WTC11 (cell line): ENCODE results near the gene BRD1. TPM values are rescaled to one million over a fixed set of nuclear protein-coding genes. Genes with fewer than 3 reads are reported as not detected.

Experiments
- ATAC-seq: fragments of 200-7000 bp; cut with Tn5 transposase; 2 replicates; pipeline ENCODE4 v1.10.0; 2021; ENCODE audit warnings: mild to moderate bottlenecking, moderate library complexity
- CTCF ChIA-PET: fragments of 300-600 bp; sonication (Branson Sonifier 250); formaldehyde crosslinking; loops from one replicate; lab custom pipeline; 2021; ENCODE audit warnings: antibody characterized with exemption; lab: Charles Lee
- POLR2A ChIA-PET: fragments of 350-600 bp; sonication (Branson Sonifier 250); formaldehyde crosslinking; loops from one replicate; lab custom pipeline; 2021; ENCODE audit warnings: antibody characterized with exemption; lab: Charles Lee
- DNase-seq: peaks from one replicate; pipeline ENCODE4 v3.0.0; 2021; ENCODE audit warnings: low spot score
- H3K27ac Mint-ChIP-seq: 2 replicates; pipeline ENCODE4 v1.8.0; 2021; ENCODE audit warnings: mixed read lengths
- H3K27me3 Mint-ChIP-seq: 2 replicates; pipeline ENCODE4 v1.8.0; 2021; ENCODE audit warnings: low read depth, mild to moderate bottlenecking, moderate library complexity, mixed read lengths
- H3K36me3 Mint-ChIP-seq: 2 replicates; pipeline ENCODE4 v1.8.0; 2021; ENCODE audit warnings: mixed read lengths
- H3K4me1 Mint-ChIP-seq: 2 replicates; pipeline ENCODE4 v1.8.0; 2022; ENCODE audit warnings: mixed read lengths
- H3K4me3 Mint-ChIP-seq: 2 replicates; pipeline ENCODE4 v1.8.0; 2021; ENCODE audit warnings: mild to moderate bottlenecking, moderate library complexity, mixed read lengths
- H3K9me3 Mint-ChIP-seq: 2 replicates; pipeline ENCODE4 v1.8.0; 2021; ENCODE audit warnings: mixed read lengths
- FOXP1 ChIP-seq: sonication (generic); formaldehyde crosslinking; IDR thresholded peaks from 2 replicates; pipeline ENCODE4 v1.8.0; 2022; ENCODE audit warnings: missing genetic modification reagents, mild to moderate bottlenecking, moderate library complexity, borderline replicate concordance
- RORB ChIP-seq: fragments of 250-450 bp; sonication (Bioruptor Pico); IDR thresholded peaks from 2 replicates; pipeline ENCODE4 v1.9.0; 2021; ENCODE audit warnings: mild to moderate bottlenecking
- SP1 ChIP-seq: sonication (generic); formaldehyde crosslinking; conservative IDR thresholded peaks from 2 replicates; pipeline ENCODE4 v1.8.1; 2022; ENCODE audit warnings: missing genetic modification reagents
- ZNF121 ChIP-seq: sonication (generic); formaldehyde crosslinking; IDR thresholded peaks from 2 replicates; pipeline ENCODE4 v1.8.0; 2023; ENCODE audit warnings: missing genetic modification reagents
- ZNF263 ChIP-seq: sonication (generic); formaldehyde crosslinking; IDR thresholded peaks from 2 replicates; pipeline ENCODE4 v1.8.1; 2022; ENCODE audit warnings: low read depth, mild to moderate bottlenecking, moderate library complexity, missing genetic modification reagents
- total RNA-seq: library from RNA; stranded (reverse); gene quantifications from 3 replicates; pipeline ENCODE4 v1.2.3, GENCODE V29; 2021
- TF ChIP-seq, protein P1 (sequence below): sonication (generic); formaldehyde crosslinking; IDR thresholded peaks from 2 replicates; pipeline ENCODE4 v1.8.1; 2023; ENCODE audit warnings: mild to moderate bottlenecking, moderate library complexity, missing genetic modification reagents
- TF ChIP-seq, protein P2 (sequence below): sonication (generic); formaldehyde crosslinking; IDR thresholded peaks from 2 replicates; pipeline ENCODE4 v1.8.1; 2022; ENCODE audit warnings: low read depth, missing genetic modification reagents, borderline replicate concordance
- TF ChIP-seq, protein P3 (sequence below): sonication (generic); formaldehyde crosslinking; IDR thresholded peaks from 2 replicates; pipeline ENCODE4 v1.8.0; 2022; ENCODE audit warnings: mild to moderate bottlenecking, missing genetic modification reagents
- TF ChIP-seq, protein P4 (sequence below): sonication (generic); formaldehyde crosslinking; IDR thresholded peaks from 2 replicates; pipeline ENCODE4 v1.8.1; 2022; ENCODE audit warnings: mild to moderate bottlenecking, moderate library complexity, missing genetic modification reagents
- TF ChIP-seq, protein P5 (sequence below): sonication (generic); formaldehyde crosslinking; IDR thresholded peaks from 2 replicates; pipeline ENCODE4 v1.8.1; 2022; ENCODE audit warnings: missing genetic modification reagents, borderline replicate concordance

BRD1 gene
- total RNA-seq, 1 experiment from 2014 or later = 36.6 TPM

DNA sequence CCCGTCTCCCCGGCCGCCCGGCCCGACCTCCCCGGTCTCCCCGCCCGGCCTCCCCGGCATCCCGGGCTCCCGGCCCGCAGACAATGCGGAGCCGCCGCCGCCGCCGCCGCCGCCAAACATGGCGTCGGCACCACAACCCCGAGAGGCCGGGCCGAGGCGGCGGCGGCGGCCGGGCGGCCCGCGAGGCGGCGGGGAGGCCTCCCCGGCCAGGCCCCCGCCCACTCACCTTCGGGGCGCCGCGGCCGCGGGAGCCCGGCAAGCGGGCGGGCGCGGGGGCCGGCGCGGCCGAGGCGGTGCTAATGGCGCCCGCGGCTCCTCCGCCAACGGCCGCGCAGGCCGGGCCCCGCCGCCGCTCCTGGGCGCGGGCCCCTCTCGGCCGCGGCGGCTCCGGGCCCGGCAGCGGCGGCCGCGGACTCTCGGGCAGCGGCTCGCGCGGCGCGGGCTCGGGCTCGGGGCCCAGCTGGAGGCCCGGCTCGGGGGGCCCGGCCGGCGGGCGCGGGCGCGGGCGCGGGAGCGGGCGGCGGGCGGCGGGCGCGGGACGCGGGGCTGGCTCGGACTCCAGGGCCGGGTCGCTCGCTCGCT is 311 bp downstream of the BRD1 start (continued):
- TF ChIP-seq, protein P1, sequence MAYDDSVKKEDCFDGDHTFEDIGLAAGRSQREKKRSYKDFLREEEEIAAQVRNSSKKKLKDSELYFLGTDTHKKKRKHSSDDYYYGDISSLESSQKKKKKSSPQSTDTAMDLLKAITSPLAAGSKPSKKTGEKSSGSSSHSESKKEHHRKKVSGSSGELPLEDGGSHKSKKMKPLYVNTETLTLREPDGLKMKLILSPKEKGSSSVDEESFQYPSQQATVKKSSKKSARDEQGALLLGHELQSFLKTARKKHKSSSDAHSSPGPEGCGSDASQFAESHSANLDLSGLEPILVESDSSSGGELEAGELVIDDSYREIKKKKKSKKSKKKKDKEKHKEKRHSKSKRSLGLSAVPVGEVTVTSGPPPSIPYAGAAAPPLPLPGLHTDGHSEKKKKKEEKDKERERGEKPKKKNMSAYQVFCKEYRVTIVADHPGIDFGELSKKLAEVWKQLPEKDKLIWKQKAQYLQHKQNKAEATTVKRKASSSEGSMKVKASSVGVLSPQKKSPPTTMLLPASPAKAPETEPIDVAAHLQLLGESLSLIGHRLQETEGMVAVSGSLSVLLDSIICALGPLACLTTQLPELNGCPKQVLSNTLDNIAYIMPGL = no peak
- TF ChIP-seq RORB (CRISPR knock-in tag) = no peak
- no peak for TF ChIP-seq ZNF121 (CRISPR knock-in tag)
- TF ChIP-seq ZNF263 = no peak
- TF ChIP-seq, all 79 proteins: peak for 0

DNA sequence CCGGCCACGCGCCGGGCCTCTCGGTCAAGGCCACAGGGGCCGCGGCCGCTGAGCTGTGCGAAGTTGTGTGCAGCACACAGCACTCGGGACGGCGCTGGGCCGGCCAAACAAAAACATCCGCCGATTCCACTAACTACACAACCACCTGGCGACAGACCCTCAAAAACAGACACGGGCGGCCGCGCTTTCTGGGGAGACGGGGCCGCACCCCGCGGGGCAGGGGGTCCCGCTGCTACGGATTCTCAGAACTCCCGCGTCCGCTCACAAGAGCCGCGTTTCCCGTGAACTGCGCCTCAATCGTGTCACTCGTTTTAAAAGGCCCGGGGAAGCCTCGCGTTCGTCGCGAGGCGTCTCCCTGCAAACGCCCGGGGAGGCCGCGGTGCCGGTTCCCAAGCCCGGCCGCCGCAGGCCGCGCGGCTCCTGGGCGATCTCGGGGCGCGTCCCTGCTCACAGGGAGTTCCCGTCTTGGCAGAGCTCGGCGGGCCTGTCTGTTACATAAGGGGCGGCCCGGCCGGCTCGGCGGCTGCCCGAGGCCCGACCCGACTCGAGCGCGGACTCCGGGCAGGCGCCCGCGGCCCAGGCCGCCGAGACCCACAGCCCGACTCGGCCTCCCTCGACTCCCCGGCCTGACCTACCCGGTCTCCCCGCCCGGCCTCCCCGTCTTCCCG is 936 bp downstream of the BRD1 start:
- H3K27ac Mint-ChIP-seq = no peak overlapping the region
- H3K27me3 Mint-ChIP-seq = peaks cover 29% of the 10 kb centered on the region
- peaks cover 24% of the 10 kb centered on the region for H3K9me3 Mint-ChIP-seq
- CTCF ChIA-PET = no interaction called here
- POLR2A ChIA-PET = no interaction called here
- ATAC-seq = no peak
- DNase-seq = no peak
- peaks cover 54% of the 10 kb centered on the region for H3K36me3 Mint-ChIP-seq
- H3K4me1 Mint-ChIP-seq = peaks cover 19% of the 10 kb centered on the region
- peak overlapping the region; percentile 80 for H3K4me3 Mint-ChIP-seq
- TF ChIP-seq, protein P2, sequence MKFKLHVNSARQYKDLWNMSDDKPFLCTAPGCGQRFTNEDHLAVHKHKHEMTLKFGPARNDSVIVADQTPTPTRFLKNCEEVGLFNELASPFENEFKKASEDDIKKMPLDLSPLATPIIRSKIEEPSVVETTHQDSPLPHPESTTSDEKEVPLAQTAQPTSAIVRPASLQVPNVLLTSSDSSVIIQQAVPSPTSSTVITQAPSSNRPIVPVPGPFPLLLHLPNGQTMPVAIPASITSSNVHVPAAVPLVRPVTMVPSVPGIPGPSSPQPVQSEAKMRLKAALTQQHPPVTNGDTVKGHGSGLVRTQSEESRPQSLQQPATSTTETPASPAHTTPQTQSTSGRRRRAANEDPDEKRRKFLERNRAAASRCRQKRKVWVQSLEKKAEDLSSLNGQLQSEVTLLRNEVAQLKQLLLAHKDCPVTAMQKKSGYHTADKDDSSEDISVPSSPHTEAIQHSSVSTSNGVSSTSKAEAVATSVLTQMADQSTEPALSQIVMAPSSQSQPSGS (CRISPR knock-in tag) = no peak
- TF ChIP-seq, protein P3, sequence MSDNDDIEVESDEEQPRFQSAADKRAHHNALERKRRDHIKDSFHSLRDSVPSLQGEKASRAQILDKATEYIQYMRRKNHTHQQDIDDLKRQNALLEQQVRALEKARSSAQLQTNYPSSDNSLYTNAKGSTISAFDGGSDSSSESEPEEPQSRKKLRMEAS (CRISPR knock-in tag) = peak; percentile 37; the same call in 1 of the 2 replicates
- TF ChIP-seq, protein P4, sequence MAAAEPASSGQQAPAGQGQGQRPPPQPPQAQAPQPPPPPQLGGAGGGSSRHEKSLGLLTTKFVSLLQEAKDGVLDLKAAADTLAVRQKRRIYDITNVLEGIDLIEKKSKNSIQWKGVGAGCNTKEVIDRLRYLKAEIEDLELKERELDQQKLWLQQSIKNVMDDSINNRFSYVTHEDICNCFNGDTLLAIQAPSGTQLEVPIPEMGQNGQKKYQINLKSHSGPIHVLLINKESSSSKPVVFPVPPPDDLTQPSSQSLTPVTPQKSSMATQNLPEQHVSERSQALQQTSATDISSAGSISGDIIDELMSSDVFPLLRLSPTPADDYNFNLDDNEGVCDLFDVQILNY = 0 out of 2 replicates have a peak, but pooled peaks have one; percentile 43
- peak; percentile 66; the same call in 1 of the 2 replicates for TF ChIP-seq FOXP1 (CRISPR knock-in tag)
- TF ChIP-seq, all 79 proteins: peak for 3

DNA sequence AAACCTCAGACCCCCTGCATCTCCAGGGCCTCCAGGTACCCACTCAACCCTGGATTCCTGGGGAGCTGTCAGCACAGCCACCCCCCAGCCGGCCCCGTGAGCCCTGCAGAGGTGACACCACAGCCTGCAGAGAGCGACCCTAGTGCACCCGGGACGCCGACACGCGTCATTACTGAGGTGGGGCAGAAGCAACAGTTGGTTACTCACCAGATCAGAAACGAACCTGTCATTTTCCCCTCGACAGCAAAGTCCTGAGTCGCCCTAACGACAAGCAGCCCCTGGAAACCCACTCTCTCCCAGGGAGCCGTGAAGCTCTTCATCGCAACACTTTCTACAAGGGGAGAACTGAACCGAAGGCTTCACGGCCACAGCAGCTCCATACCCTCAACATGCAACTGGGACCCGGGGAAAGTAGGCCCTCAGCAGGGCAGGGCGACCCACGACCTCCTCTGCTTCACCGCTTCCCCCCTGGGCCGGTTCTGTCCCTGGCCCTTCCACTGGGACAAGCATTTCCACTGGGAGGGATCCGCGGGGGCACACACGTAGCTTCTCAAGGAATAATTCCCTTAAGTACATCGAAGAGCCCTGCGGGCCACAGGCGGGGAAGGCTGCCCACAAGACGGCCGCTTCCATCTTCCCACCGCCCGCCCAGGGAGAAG is 1.6 kb downstream of the BRD1 start:
- Mint-ChIP-seq H3K27me3 (peaks cover 23% of the 10 kb centered on the region), H3K9me3 (peaks cover 18% of the 10 kb centered on the region), H3K27ac (peak overlapping the region; percentile 57; the same call in 1 of the 2 replicates), H3K36me3 (peaks cover 53% of the 10 kb centered on the region), H3K4me3 (peak overlapping the region; percentile 80), H3K4me1 (peaks cover 19% of the 10 kb centered on the region)
- TF ChIP-seq FOXP1 (CRISPR knock-in tag) = no peak
- TF ChIP-seq, protein P1 = peak; percentile 5; the same call in 1 of the 2 replicates
- TF ChIP-seq, protein P3 (CRISPR knock-in tag) = peak; percentile 9; the same call in 1 of the 2 replicates
- ATAC-seq = no peak
- no peak for DNase-seq
- CTCF ChIA-PET = no interaction called here
- POLR2A ChIA-PET = no interaction called here

DNA sequence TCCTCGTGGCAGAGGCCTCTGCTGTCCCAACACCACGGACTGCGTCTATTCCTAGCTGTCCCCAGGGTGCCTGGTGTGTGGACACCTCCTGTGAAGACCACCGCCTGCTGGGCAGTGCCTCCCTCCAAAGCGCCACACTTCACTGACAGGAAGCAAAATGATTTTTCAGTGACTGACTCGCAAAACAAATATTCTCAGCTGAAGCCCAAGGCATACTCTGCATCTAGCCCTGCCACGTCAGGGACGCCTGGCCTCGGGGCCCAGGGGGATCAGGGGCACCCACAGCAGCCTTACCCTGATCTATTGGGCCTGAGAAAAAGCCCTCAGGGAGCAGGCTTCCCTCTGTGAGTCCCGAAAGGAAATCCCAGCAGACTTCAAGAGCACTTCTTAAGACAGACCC is 2.2 kb downstream of the BRD1 start:
- Mint-ChIP-seq H3K4me3 (peak overlapping the region; percentile 80), H3K9me3 (peaks cover 11% of the 10 kb centered on the region), H3K27ac (peak overlapping the region; percentile 86), H3K4me1 (peaks cover 19% of the 10 kb centered on the region), H3K36me3 (peaks cover 57% of the 10 kb centered on the region), H3K27me3 (peaks cover 16% of the 10 kb centered on the region)
- CTCF ChIA-PET = no interaction called here
- ATAC-seq (no peak), DNase-seq (no peak)
- TF ChIP-seq, protein P5, sequence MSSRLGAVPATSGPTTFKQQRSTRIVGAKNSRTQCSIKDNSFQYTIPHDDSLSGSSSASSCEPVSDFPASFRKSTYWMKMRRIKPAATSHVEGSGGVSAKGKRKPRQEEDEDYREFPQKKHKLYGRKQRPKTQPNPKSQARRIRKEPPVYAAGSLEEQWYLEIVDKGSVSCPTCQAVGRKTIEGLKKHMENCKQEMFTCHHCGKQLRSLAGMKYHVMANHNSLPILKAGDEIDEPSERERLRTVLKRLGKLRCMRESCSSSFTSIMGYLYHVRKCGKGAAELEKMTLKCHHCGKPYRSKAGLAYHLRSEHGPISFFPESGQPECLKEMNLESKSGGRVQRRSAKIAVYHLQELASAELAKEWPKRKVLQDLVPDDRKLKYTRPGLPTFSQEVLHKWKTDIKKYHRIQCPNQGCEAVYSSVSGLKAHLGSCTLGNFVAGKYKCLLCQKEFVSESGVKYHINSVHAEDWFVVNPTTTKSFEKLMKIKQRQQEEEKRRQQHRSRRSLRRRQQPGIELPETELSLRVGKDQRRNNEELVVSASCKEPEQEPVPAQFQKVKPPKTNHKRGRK (CRISPR knock-in tag) = no peak
- TF ChIP-seq SP1 = no peak
- POLR2A ChIA-PET = no interaction called here
